HepG2 (cell line): ENCODE results near the gene SRCIN1. TPM values are rescaled to one million over a fixed set of nuclear protein-coding genes. Genes with fewer than 3 reads are reported as not detected.

Source experiments
- ATAC-seq: fragments of 200-7000 bp; cut with Tn5 transposase; 3 replicates; pipeline ENCODE4 v1.9.1; 2020; ENCODE audit warnings: mild to moderate bottlenecking, moderate library complexity
- BruUV-seq: library from RNA; stranded (reverse); fragments of 400-500 nt; replicated peaks from 2 replicates; lab custom pipeline; 2021; lab: Mats Ljungman, UMichigan
- CTCF ChIA-PET: fragments of 300-600 bp; formaldehyde crosslinking; extraction: SDS; loops from one replicate; lab custom pipeline; 2021; ENCODE audit warnings: low total read pairs, inconsistent platforms, low intra/inter-chr PET ratio; lab: Yijun Ruan, JAX
- POLR2A ChIA-PET: fragments of 350-600 bp; sonication (Branson Sonifier 250); formaldehyde crosslinking; loops from one replicate; lab custom pipeline; 2020; ENCODE audit warnings: antibody characterized with exemption, inconsistent platforms; lab: Yijun Ruan, JAX
- DNase-seq: peaks from one replicate; pipeline ENCODE4 v3.0.0-alpha.2; 2015; ENCODE audit warnings: low spot score
- FAIRE-seq: peaks from 3 replicates; lab custom pipeline; 2011; peaks lifted over from hg19 to GRCh38; lab: Jason Lieb, UNC
- H2AFZ ChIP-seq: one replicate; pipeline ENCODE4 v1.6.1; 2011; ENCODE audit warnings: low read length, inconsistent platforms
- H3K27ac ChIP-seq: fragments of 300-600 bp; 3 replicates; pipeline ENCODE4 v1.8.0; 2011; ENCODE audit warnings: mixed run types, mild to moderate bottlenecking, mixed read lengths, low read length, inconsistent platforms; ENCODE audit not compliant: insufficient read depth; ENCODE audit errors: extremely low read length
- H3K27me3 ChIP-seq, 2 experiments: fragments of 200-600 bp in 1 of 2; 2 replicates in 1 of 2; 3 replicates in 1 of 2; pipeline versions ENCODE4 v1.6.0 to v1.8.0; 2011; ENCODE audit warnings: low read length in 2 of 2, mild to moderate bottlenecking in 2 of 2, moderate library complexity in 2 of 2, inconsistent platforms in 1 of 2; ENCODE audit not compliant: insufficient read depth in 2 of 2, control insufficient read depth in 1 of 2
- H3K36me3 ChIP-seq, 2 experiments: fragments of 200-600 bp in 1 of 2; replicated peaks in 1 of 2; 2 replicates in 1 of 2; 3 replicates in 1 of 2; pipeline versions ENCODE4 v1.5.1 to v1.8.0; 2011; ENCODE audit warnings: low read length in 2 of 2, inconsistent platforms in 1 of 2; ENCODE audit not compliant: insufficient read depth in 2 of 2, control insufficient read depth in 1 of 2
- H3K4me1 ChIP-seq: 2 replicates; pipeline ENCODE4 v1.5.1; 2012; ENCODE audit warnings: low read length, inconsistent platforms; ENCODE audit not compliant: insufficient read depth
- H3K4me2 ChIP-seq: 2 replicates; pipeline ENCODE4 v1.6.0; 2011; ENCODE audit warnings: low read depth, low read length, inconsistent platforms
- H3K4me3 ChIP-seq, 3 experiments: fragments of 200-600 bp in 1 of 3; sonication (generic), shearing (Covaris generic) in 1 of 3; replicated peaks in 1 of 3; 2 replicates each; pipeline ENCODE4 v1.5.1; 2011 to 2016; ENCODE audit warnings: low read length in 3 of 3, inconsistent platforms in 2 of 3, low read depth in 2 of 3, mild to moderate bottlenecking in 2 of 3, control low read depth in 1 of 3, mixed read lengths in 1 of 3; ENCODE audit not compliant: insufficient read depth in 1 of 3
- H3K79me2 ChIP-seq: one replicate; pipeline ENCODE4 v1.6.1; 2011; ENCODE audit warnings: low read length, inconsistent platforms; ENCODE audit not compliant: insufficient read depth
- H3K9ac ChIP-seq: 2 replicates; pipeline ENCODE4 v1.6.0; 2011; ENCODE audit warnings: mild to moderate bottlenecking, low read depth, low read length, inconsistent platforms; ENCODE audit not compliant: insufficient read depth
- H3K9me3 ChIP-seq: 2 replicates; pipeline ENCODE4 v1.5.1; 2012; ENCODE audit warnings: mild to moderate bottlenecking, low read length
- H4K20me1 ChIP-seq: 2 replicates; pipeline ENCODE4 v1.6.0; 2011; ENCODE audit warnings: inconsistent platforms, mild to moderate bottlenecking, low read length, moderate library complexity; ENCODE audit not compliant: insufficient read depth
- HNRNPL ChIP-seq: fragments of 200-400 bp; formaldehyde crosslinking; IDR thresholded peaks from 2 replicates; pipeline ENCODE4 v1.6.1; 2017; ENCODE audit warnings: mild to moderate bottlenecking, low read depth, low read length
- KLF13 ChIP-seq: sonication (generic); formaldehyde crosslinking; IDR thresholded peaks from 2 replicates; pipeline ENCODE4 v1.4.0; 2020; ENCODE audit warnings: mild to moderate bottlenecking, missing genetic modification reagents
- PHF21A ChIP-seq: sonication (generic); formaldehyde crosslinking; IDR thresholded peaks from 2 replicates; pipeline ENCODE4 v1.5.0; 2020; ENCODE audit warnings: mild to moderate bottlenecking, missing genetic modification reagents
- RFXAP ChIP-seq: sonication (generic); formaldehyde crosslinking; IDR thresholded peaks from 2 replicates; pipeline ENCODE4 v1.4.0; 2020; ENCODE audit warnings: missing genetic modification reagents, borderline replicate concordance
- SMYD3 ChIP-seq: sonication (generic); formaldehyde crosslinking; IDR thresholded peaks from 2 replicates; pipeline ENCODE4 v1.8.1; 2023; ENCODE audit warnings: mild to moderate bottlenecking, missing genetic modification reagents
- SOX6 ChIP-seq, 2 experiments: fragments of 450-650 bp in 1 of 2; sonication (generic) in 1 of 2; formaldehyde crosslinking in 1 of 2; IDR thresholded peaks; 2 replicates each; pipeline versions ENCODE4 v1.4.0 to v1.6.1; 2017 to 2020; ENCODE audit warnings: antibody characterized with exemption in 1 of 2, mild to moderate bottlenecking in 1 of 2, missing genetic modification reagents in 1 of 2
- ZEB1 ChIP-seq: IDR thresholded peaks from 2 replicates; pipeline ENCODE4 v1.6.1; 2012; ENCODE audit warnings: mild to moderate bottlenecking, low read depth, inconsistent platforms; ENCODE audit not compliant: insufficient replicate concordance
- ZNF230 ChIP-seq: sonication (generic); formaldehyde crosslinking; IDR thresholded peaks from 2 replicates; pipeline ENCODE4 v1.4.0; 2020; ENCODE audit warnings: mild to moderate bottlenecking, missing genetic modification reagents
- WGBS: methylation state at CpG from one replicate; pipeline ENCODE4 v1.1.6; 2017; ENCODE audit warnings: low lambda C conversion rate; 5-methylcytosine and 5-hydroxymethylcytosine counted together
- in situ Hi-C: cut with HindIII; loops from 2 replicates; pipeline ENCODE4 v1.10.0; 2017; ENCODE audit warnings: low pct_unique_long_range_greater_than_20kb; ENCODE audit not compliant: extremely low pct_ligation_motif_present
- intact Hi-C: fragments of 100-400 bp; cut with micrococcal nuclease; formaldehyde crosslinking; loops from one replicate; pipeline ENCODE4 v1.10.0; 2022; ENCODE audit not compliant: unreplicated experiment
- polyA plus RNA-seq, 8 experiments: library from polyadenylated mRNA; depleted of rRNA in 3 of 8; stranded (reverse) in 7 of 8; unstranded in 1 of 8; fragments of >200 nt; fragmentation: Illumina TruSeq in 4 of 8; extraction: Trizol in 4 of 8; gene quantifications; 2 replicates each; pipeline versions ENCODE4 v1.2.1 to v1.2.3, GENCODE V29; 2011 to 2016; ENCODE audit warnings: low read depth in 4 of 8, missing spikeins in 1 of 8, mixed read lengths in 1 of 8; ENCODE audit not compliant: insufficient read depth in 1 of 8
- total RNA-seq, 5 experiments: library from RNA; depleted of rRNA; stranded (reverse); fragments of >200 nt; fragmentation: Illumina TruSeq; extraction: Trizol; gene quantifications; 2 replicates each; pipeline ENCODE4 v1.2.3, GENCODE V29; 2016; ENCODE audit warnings: low read depth in 1 of 5
- TF ChIP-seq, protein P1 (sequence below): sonication (generic); formaldehyde crosslinking; IDR thresholded peaks from 2 replicates; pipeline ENCODE4 v1.4.0; 2020; ENCODE audit warnings: mild to moderate bottlenecking, low read depth, missing genetic modification reagents

The SRCIN1 gene
- total and polyA plus RNA-seq, 2 of the 13 experiments (the other 11 are each of a cell fraction or from before 2014, with no cell fraction given), result 1.2 to 9.6 TPM

DNA sequence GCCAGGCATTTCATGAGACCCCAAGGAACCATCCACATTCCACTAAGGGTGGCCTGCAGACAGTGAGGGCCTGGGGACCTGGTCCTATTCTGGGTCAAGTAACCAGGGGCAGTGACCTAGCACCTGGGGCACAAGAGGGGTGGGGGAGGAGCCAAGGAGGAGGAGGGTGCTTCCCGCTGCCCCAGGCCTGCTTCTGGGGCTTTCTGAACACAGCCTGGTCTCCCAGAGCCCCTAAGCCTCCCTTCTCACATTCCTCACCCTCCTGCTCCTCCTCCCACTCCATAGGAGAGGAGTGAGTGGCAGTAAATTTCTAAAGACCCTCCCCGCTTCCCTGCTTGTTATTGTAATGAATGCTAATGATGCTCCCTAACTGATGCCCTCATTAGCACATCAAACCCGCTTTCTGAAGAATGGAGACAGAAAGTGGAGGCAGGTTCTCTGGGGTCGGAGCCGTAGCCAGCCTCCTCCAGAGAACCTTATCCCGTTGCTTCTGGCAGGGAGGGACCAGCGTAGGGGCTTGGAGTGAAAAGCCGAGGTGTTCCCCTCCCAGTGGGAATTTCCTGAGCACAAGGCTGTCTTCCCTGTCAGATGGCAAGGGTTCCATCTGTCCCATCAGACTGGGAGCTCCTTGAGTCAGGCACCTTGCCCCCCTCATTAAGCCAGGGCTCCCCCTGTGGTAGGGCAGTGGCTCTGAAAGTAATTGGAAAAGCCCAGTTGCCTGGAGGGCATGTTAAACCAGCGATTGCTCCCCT lies 3.7 kb upstream of the SRCIN1 start (continued):
- no peak for TF ChIP-seq PHF21A
- TF ChIP-seq SMYD3 (CRISPR knock-in tag), result no peak
- TF ChIP-seq RFXAP (CRISPR knock-in tag), result no peak
- TF ChIP-seq SOX6 (IDR thresholded peaks at IDR 0.05), result no peak
- 0 out of 2 replicates have a peak, but pooled peaks have one; percentile 16 for TF ChIP-seq SOX6 (CRISPR knock-in tag; IDR thresholded peaks at IDR 0.05)
- TF ChIP-seq, protein P1, sequence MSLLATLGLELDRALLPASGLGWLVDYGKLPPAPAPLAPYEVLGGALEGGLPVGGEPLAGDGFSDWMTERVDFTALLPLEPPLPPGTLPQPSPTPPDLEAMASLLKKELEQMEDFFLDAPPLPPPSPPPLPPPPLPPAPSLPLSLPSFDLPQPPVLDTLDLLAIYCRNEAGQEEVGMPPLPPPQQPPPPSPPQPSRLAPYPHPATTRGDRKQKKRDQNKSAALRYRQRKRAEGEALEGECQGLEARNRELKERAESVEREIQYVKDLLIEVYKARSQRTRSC, result no peak

DNA sequence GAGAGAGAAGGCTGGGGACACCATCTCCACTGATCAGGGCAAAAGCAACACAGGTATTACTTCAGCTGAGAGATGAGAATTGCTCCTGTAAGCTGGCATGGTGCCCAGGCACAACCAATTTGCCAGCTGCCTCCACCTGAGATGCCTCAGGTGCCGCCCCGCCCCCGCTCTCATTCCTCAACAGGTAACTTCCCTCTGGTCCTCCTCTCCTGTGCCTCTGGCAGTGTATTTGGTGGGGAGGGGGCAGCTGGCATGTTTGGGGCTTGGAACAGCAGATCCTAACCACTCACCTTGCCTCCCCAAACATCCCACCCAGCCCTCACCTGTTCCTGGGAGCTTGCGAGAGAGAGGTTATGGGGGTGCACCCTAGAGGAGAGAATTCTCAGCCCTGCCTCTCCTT lies 2.9 kb upstream of the SRCIN1 start:
- H3K79me2 ChIP-seq, result peaks cover 3% of the 10 kb centered on the region
- in situ Hi-C loops, result loop anchor here (5.0 kb wide), 1 partner anchor 49 kb away; no protein-coding TSS in a partner anchor
- FAIRE-seq (no peak), DNase-seq (no peak), ATAC-seq (no peak)
- no peak overlapping the region for H3K4me3 ChIP-seq
- H3K9me3 ChIP-seq, result no peaks in the 10 kb centered on the region
- H3K4me1 ChIP-seq, result peaks cover 89% of the 10 kb centered on the region
- TF ChIP-seq HNRNPL, result 0 out of 2 replicates have a peak, but pooled peaks have one; percentile 24
- TF ChIP-seq ZEB1, result peak; percentile 31
- TF ChIP-seq KLF13 (CRISPR knock-in tag), result 0 out of 2 replicates have a peak, but pooled peaks have one; percentile 7
- TF ChIP-seq ZNF230, result no peak
- 94% methylated on average over 4 of the region's 4 CpGs for WGBS
- intact Hi-C loops, result no loop called here
- no peaks in the 10 kb centered on the region for H3K27me3 ChIP-seq
- H3K36me3 ChIP-seq, result no peaks in the 10 kb centered on the region
- H4K20me1 ChIP-seq, result no peaks in the 10 kb centered on the region; the same call in 1 of the 2 replicates
- no TSS peak for BruUV-seq
- POLR2A ChIA-PET, result interaction anchor here (0.9 to 13.7 kb wide), 3 partner anchors 7 to 49 kb away, joined by 3 to 208 read pairs (median 143); no protein-coding TSS in a partner anchor
- CTCF ChIA-PET, result interaction anchor here (1.2 kb wide), 1 partner anchor 27 kb away, joined by 3 read pairs; no protein-coding TSS in a partner anchor
- H3K27ac ChIP-seq, result no peak overlapping the region
- no peak overlapping the region for H2AFZ ChIP-seq
- no peak overlapping the region for H3K9ac ChIP-seq
- H3K4me2 ChIP-seq, result no peak overlapping the region
